COLO668 (cell line): ENCODE results near the gene CRIM1.

Source experiments
- DNase-seq: peaks from one replicate; lab custom pipeline; 2025; ENCODE audit not compliant: unreplicated experiment; lab: John Stamatoyannopoulos, UW

The CRIM1 gene

GRCh38 chr2:36511858-36512603 is 156.5 kb downstream of the CRIM1 start:
- no peak for DNase-seq

GRCh38 chr2:36512705-36513104 is 157.1 kb downstream of the CRIM1 start:
- DNase-seq = no peak

- DNase-seq = no peak
Observed at GRCh38 chr2:36513661-36514060, 158.1 kb downstream of the CRIM1 start.

- no peak for DNase-seq
Observed at GRCh38 chr2:36515538-36515937, 160.0 kb downstream of the CRIM1 start.

DNA sequence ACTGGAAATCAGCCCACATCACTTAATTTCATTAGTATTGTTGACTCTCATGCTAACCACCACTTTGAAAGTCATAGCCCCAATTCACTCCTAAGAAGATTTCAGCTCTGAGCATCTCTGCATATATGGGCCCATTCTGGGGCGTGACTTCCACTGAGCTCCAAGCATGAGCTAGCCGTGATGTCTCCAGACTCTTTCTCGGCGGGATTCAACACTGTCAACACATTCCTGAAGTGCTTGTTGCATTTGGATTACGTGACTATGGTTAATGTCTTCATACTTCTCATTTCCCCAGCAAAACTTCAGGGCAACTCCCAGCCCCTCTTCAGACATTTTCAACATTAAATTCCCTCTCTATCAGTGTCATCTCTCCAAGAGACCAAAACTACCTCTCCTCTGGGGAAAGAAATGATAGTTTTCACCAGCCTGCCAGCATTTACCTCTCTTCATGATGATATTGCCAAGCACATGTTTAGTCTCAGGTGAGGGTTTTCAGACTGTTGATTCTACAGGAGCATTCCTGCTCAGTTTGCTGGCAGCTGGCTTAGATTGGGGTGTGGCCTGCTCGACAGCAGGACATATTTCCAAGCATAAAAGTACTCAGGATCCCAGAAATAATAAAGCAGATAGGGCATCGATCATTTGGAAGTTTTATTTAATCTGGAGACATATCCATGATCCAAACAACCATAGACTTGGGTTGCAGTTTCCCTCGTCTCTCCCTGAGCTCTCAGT is 160.7 kb downstream of the CRIM1 start:
- no peak for DNase-seq

DNA sequence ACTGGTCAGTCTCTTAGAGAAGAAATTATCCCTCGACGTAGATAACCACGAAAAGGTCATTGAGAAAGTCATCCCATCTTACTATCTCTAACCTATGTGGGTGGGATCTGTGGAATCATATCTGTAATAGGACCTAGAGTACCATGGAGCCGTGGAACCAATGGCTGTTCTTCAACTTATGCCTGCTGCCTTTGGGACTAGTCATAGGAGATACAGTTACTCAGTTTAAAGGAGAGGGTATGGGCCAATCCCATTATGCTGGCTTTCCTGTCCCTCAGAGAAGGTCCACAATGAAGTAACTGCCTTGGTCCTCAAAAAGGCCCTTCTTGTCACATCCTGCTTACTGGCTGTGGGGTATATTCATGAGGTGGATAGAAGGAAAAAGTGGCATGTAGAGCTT is 164.9 kb downstream of the CRIM1 start:
- DNase-seq = no peak

DNA sequence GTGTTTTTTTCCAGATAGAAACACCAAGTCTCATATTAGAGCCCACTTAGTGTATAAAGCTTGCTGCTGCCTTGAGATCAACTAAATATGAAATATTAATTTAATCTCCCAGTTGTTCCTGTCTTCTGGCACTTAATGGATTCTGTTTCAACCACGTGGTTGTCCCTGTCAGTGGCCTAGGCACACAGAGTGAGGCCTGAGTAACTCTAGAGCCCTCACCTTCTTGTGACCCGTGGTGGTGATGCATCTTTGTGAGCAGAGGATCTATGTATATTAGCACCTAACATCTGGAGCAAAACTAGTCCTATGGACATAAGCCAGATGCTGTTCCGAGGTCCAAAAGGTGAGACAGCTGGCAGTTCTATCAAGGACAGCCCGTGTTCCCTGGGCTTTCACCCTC is 167.6 kb downstream of the CRIM1 start:
- no peak for DNase-seq

GRCh38 chr2:36525245-36525644 is 169.7 kb downstream of the CRIM1 start:
- no peak for DNase-seq

- no peak for DNase-seq
Observed at GRCh38 chr2:36526226-36526625, 170.6 kb downstream of the CRIM1 start.

DNA sequence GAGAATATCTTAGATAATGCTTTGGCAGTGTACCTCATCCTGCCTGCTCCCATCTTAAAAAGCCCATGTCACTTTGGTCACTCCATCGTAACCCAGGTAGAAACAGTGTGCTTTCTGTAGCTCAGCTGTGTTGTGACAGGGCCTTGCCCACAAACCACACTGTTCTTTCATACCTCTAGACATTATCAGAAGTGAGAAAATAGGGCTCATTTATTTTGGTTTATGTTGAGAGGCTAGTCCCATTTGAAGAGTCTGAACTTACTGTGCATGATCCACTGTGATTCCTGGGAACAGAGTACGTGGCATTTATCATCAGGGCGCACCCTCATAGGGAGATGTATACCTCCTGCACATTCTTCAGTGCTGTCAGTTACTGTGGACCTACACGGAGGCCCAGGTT is 172.7 kb downstream of the CRIM1 start:
- no peak for DNase-seq

- DNase-seq = no peak
Observed at GRCh38 chr2:36528766-36529392, 173.3 kb downstream of the CRIM1 start.

DNA sequence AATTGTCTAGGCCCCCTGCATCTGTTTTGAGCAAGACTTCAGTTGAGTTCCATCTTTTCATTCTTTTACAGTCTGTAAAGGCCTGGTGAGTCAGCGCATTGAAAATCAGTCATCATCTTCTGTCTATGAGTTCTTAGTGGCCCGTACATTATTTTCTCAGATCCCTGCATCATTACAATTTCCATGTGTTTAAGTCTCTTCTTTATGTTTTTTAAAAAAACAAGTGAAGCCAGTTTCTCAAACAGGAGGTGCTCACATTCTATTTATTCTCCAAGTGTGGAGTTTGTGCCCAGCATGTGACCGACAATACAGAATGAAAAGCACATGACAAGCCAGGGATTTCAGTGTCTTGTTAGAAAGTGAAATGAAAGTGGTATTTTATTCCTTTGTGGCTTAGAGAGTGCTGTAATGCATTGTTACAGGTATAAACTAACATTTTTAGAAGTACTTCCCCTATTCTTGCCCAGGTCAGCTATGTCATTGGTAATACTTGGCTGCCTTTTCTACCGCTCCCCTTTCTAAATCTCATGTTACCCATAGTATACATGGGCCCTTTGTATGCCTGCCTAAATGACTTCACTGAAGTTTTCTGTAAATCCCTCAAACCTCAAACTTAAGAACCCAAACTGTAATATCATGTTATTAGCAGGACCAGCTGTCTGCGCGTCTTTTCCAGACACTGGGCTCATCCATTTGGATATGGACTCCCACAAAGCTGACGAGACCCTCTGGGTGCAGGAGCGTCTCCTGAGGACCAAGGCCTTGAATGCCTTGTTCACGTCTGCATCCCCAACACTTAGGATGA is 174.8 kb downstream of the CRIM1 start:
- DNase-seq = no peak

DNA sequence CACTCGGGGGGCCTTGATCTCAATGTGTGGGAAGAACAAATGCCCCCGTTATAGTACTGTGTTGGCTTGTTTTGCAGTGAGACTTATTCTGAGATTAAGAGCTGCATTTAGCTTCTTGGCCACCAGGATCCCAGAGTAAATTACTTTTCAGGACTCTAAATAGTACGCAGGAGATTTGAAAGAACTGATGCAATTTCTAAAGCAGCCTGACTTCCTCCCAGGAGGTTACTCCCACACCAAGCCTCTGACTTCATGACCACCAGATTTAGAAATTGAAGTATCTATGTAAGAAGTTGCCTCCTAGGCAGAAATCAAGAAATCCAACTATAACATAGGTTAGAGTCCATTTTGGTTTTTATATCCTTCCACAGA is 175.4 kb downstream of the CRIM1 start:
- no peak for DNase-seq

- DNase-seq = no peak
Observed at GRCh38 chr2:36534275-36534799, 178.8 kb downstream of the CRIM1 start.

- no peak for DNase-seq
Observed at GRCh38 chr2:36535099-36535498, 179.5 kb downstream of the CRIM1 start.

DNA sequence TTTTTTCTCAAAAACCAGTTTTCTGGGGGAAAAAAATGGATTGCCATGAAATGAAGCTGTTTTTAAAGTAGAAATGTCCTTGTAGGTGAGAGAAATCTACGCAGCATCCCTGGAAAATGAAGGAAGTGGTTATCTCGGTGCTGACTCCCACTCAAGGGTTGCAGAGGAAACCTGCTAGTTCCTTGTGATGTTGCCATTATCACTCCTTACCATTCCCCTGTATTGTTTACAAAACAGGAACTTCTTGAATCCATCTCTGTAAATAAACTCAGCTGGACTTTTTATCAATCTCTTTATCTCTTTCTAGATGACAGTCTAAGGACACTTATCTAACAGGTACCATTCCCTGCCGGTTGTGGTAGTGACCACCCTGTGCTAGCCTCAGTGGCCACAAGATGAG is 181.2 kb downstream of the CRIM1 start:
- no peak for DNase-seq

DNA sequence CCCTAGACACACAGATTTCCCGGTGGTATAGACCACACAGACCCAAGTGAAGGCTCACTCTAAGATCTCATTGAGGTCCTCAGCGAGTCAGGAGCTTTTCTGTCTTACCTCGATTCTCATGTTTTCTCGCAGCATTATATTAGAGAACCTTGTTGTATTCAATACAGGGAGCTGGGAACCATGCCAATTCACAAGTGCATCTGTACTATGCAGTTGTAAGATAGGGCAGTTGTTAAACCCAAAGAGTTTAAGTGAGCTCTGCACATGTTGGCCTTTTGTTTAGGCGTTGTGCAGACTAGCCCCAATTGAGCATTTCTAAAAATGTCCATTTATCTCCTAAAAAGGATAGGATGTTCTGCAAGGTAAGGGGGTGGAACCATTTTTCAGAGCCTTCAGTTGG is 182.8 kb downstream of the CRIM1 start:
- DNase-seq = no peak

- no peak for DNase-seq
Observed at GRCh38 chr2:36539631-36540030, 184.1 kb downstream of the CRIM1 start.

GRCh38 chr2:36540986-36541754 is 185.6 kb downstream of the CRIM1 start:
- DNase-seq = no peak

DNA sequence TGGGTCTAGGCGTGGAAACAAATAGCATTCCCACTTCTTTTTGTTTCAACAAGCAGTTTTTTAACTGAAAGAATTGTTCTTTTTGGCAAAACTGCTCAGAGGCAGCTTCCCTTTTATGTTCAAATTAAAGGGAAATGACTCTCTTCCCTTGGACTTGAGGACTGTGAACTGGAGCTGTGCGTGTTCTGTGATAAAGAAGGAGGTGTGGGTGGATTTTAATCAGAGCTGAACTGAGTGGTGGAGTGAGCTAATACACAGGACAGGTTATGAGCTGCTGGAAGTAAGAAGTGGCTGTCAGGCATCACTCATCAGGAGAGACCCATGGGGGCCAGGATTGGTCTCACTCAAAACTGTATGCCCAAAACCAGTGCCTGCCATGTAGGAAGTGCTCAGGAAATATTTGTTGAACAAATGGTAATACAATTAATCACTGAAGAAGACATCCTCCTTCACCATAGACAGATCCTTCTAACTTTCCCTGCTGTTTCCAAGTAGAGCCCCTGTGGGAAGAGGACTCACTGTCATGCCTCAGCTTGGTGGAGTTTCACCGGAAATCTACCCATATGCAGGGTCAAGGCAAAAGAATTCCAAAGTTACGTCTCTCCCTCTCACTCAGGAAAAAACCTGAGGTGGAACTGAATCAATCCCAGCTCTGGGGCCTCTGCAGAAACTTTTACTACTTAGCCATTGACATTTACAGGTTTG is 186.5 kb downstream of the CRIM1 start:
- no peak for DNase-seq
